IPS-20b (cell line): Measurements from ENCODE around the gene MRPS14.

ENCODE experiments used
- H3K27ac ChIP-seq: one replicate; pipeline ENCODE4 v1.5.1; 2013; ENCODE audit warnings: low read length
- H3K27me3 ChIP-seq: 2 replicates; pipeline ENCODE4 v1.6.1; 2013; ENCODE audit warnings: mild to moderate bottlenecking, low read length, inconsistent platforms; ENCODE audit not compliant: insufficient read depth
- H3K36me3 ChIP-seq: 2 replicates; pipeline ENCODE4 v1.6.1; 2013; ENCODE audit warnings: low read depth, mild to moderate bottlenecking, inconsistent platforms, low read length, moderate library complexity; ENCODE audit not compliant: insufficient read depth
- H3K4me1 ChIP-seq: 2 replicates; pipeline ENCODE4 v1.6.1; 2013; ENCODE audit warnings: mild to moderate bottlenecking, control low read depth, inconsistent platforms, low read length, moderate library complexity; ENCODE audit not compliant: insufficient read depth
- H3K4me3 ChIP-seq: 2 replicates; pipeline ENCODE4 v1.5.1; 2013; ENCODE audit warnings: mild to moderate bottlenecking, low read length, inconsistent platforms
- H3K9ac ChIP-seq: 2 replicates; pipeline ENCODE4 v1.6.1; 2013; ENCODE audit warnings: low read depth, mild to moderate bottlenecking, inconsistent platforms, low read length, moderate library complexity
- H3K9me3 ChIP-seq: 2 replicates; pipeline ENCODE4 v1.6.1; 2013; ENCODE audit warnings: mild to moderate bottlenecking, low read depth, low read length, inconsistent platforms; ENCODE audit not compliant: insufficient read depth

Gene MRPS14

DNA sequence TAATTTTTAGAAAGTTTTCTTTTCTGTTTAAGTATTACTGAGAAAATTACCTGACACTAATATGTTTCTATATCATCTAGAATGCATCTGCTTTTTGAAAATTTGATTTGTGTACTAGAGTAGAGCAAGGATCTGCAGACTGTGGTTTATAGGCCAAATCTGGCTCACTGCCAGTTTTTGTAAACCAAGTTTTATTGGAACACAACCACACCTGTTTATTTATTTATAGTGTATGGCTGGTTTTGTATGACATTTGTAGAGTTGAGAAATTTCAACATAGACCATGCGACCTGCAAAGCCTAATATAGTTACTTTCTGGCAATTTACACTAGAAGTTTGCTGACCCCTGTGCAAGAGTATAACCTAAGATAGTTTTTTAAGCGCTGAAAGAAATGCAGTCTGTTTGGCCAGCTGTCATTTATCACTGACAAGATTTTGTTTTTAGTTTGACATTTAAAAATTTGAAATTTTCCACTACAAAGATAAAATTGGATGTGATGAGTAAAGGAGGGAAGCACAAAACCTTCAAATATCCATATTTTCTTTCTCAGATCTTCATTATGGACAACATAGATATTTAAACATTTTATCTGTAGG is 59.6 kb downstream of the MRPS14 start:
- H3K27me3 ChIP-seq = no peaks in the 10 kb centered on the region
- no peak overlapping the region for H3K27ac ChIP-seq
- no peak overlapping the region for H3K4me3 ChIP-seq
- peaks cover 5% of the 10 kb centered on the region; the same call in 1 of the 2 replicates for H3K4me1 ChIP-seq
- H3K36me3 ChIP-seq = peaks cover 61% of the 10 kb centered on the region
- no peaks in the 10 kb centered on the region for H3K9me3 ChIP-seq
- H3K9ac ChIP-seq = no peak overlapping the region
